Measurements from ENCODE around the gene RYK. TPM values are rescaled to one million over a fixed set of nuclear protein-coding genes. Genes with fewer than 3 reads are reported as not detected.

Gene RYK
- total RNA-seq, 1 experiment from 2014 or later, result 54.2 TPM

DNA sequence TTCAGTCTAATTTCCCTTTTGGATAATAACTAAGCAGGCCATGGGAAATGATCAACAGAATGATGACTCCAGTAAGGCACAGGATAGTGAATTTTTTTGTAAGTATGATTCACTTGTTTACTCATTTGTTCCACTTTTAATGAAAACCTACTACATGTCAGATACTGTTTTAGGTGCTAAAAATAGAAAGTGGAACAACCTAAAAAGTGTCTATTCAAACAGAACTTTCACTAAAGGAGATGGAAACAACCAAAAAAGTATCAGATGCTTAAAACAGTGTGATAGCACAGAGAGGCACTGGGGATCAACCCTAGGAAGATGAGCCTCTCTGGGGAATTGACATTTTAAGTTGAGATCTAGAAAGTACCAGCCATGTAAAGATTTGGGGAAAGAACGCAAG is 11.1 kb downstream of the RYK start:
- Mint-ChIP-seq H3K36me3 (no peaks in the 10 kb centered on the region), H3K4me1 (peaks cover 64% of the 10 kb centered on the region), H3K9me3 (no peaks in the 10 kb centered on the region), H3K27ac (no peak overlapping the region), H3K4me3 (no peak overlapping the region), H3K27me3 (ENCODE audit: low read depth) (no peaks in the 10 kb centered on the region)
- ATAC-seq (no peak), DNase-seq (ENCODE audit: low spot score) (no peak)
- POLR2A ChIA-PET, result no interaction called here
- CTCF ChIA-PET, result interaction anchor here (1.2 to 2.2 kb wide), 3 partner anchors 15 to 28 kb away, joined by 3 to 12 read pairs (median 9); no protein-coding TSS in a partner anchor
- TF ChIP-seq ZNF396 (CRISPR knock-in tag; IDR thresholded peaks at IDR 0.05; ENCODE audit: borderline replicate concordance) (no peak), ZNF416 (CRISPR knock-in tag; IDR thresholded peaks at IDR 0.05) (no peak), FOXJ3 (CRISPR knock-in tag; IDR thresholded peaks at IDR 0.05; ENCODE audit: borderline replicate concordance) (no peak), ZNF671 (CRISPR knock-in tag; IDR thresholded peaks at IDR 0.05) (no peak), ESRRA (CRISPR knock-in tag; IDR thresholded peaks at IDR 0.05; ENCODE audit: borderline replicate concordance) (no peak), NFE2L1 (CRISPR knock-in tag; IDR thresholded peaks at IDR 0.05) (no peak), ZNF317 (CRISPR knock-in tag; IDR thresholded peaks at IDR 0.05; ENCODE audit: borderline replicate concordance, low read depth) (no peak), EMX1 (CRISPR knock-in tag; IDR thresholded peaks at IDR 0.05) (no peak), SP1 (CRISPR knock-in tag; conservative IDR thresholded peaks at IDR 0.05) (no peak), MYBL2 (CRISPR knock-in tag; IDR thresholded peaks at IDR 0.05) (no peak)
- TF ChIP-seq, protein P1, sequence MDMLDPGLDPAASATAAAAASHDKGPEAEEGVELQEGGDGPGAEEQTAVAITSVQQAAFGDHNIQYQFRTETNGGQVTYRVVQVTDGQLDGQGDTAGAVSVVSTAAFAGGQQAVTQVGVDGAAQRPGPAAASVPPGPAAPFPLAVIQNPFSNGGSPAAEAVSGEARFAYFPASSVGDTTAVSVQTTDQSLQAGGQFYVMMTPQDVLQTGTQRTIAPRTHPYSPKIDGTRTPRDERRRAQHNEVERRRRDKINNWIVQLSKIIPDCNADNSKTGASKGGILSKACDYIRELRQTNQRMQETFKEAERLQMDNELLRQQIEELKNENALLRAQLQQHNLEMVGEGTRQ (CRISPR knock-in tag; IDR thresholded peaks at IDR 0.05), result no peak
- TF ChIP-seq, protein P2, sequence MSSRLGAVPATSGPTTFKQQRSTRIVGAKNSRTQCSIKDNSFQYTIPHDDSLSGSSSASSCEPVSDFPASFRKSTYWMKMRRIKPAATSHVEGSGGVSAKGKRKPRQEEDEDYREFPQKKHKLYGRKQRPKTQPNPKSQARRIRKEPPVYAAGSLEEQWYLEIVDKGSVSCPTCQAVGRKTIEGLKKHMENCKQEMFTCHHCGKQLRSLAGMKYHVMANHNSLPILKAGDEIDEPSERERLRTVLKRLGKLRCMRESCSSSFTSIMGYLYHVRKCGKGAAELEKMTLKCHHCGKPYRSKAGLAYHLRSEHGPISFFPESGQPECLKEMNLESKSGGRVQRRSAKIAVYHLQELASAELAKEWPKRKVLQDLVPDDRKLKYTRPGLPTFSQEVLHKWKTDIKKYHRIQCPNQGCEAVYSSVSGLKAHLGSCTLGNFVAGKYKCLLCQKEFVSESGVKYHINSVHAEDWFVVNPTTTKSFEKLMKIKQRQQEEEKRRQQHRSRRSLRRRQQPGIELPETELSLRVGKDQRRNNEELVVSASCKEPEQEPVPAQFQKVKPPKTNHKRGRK (CRISPR knock-in tag; IDR thresholded peaks at IDR 0.05; ENCODE audit: borderline replicate concordance), result no peak
- TF ChIP-seq, protein P3, sequence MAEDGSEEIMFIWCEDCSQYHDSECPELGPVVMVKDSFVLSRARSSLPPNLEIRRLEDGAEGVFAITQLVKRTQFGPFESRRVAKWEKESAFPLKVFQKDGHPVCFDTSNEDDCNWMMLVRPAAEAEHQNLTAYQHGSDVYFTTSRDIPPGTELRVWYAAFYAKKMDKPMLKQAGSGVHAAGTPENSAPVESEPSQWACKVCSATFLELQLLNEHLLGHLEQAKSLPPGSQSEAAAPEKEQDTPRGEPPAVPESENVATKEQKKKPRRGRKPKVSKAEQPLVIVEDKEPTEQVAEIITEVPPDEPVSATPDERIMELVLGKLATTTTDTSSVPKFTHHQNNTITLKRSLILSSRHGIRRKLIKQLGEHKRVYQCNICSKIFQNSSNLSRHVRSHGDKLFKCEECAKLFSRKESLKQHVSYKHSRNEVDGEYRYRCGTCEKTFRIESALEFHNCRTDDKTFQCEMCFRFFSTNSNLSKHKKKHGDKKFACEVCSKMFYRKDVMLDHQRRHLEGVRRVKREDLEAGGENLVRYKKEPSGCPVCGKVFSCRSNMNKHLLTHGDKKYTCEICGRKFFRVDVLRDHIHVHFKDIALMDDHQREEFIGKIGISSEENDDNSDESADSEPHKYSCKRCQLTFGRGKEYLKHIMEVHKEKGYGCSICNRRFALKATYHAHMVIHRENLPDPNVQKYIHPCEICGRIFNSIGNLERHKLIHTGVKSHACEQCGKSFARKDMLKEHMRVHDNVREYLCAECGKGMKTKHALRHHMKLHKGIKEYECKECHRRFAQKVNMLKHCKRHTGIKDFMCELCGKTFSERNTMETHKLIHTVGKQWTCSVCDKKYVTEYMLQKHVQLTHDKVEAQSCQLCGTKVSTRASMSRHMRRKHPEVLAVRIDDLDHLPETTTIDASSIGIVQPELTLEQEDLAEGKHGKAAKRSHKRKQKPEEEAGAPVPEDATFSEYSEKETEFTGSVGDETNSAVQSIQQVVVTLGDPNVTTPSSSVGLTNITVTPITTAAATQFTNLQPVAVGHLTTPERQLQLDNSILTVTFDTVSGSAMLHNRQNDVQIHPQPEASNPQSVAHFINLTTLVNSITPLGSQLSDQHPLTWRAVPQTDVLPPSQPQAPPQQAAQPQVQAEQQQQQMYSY (CRISPR knock-in tag; IDR thresholded peaks at IDR 0.05), result no peak

DNA sequence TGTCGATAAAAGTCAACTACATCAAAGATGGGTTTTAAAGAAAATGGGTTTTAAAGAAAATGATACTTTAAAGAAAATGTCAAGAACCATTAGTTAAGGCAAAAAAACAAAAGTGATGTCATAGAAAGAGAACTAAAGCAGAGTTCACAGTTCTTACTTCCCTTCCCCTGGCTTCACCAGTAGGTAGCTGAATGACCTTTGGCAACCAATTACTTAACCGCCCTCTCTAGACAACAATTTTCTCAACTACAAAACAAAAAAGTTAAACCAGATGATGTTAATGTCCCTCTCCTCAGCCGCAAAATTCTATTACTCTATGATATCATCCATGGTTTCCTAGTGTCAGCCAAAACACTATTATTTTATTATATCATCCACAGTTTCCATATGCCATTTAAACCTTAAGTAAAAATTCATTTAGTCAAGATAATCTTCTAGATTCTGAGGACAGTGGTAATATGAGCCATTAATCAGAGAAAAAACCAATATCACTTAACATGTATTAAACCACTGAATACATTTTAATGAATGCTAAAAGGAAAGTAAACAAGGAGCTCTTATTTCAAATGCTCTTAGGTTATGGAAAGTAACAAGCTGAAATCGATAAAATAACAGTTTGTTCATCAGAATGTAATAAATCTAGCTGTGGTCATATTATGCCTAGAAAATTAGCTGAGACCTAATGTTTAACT is 13.1 kb downstream of the RYK start:
- H3K27me3 Mint-ChIP-seq (ENCODE audit: low read depth), result no peaks in the 10 kb centered on the region
- DNase-seq (ENCODE audit: low spot score), result no peak
- no peak for ATAC-seq
- TF ChIP-seq, protein P4, sequence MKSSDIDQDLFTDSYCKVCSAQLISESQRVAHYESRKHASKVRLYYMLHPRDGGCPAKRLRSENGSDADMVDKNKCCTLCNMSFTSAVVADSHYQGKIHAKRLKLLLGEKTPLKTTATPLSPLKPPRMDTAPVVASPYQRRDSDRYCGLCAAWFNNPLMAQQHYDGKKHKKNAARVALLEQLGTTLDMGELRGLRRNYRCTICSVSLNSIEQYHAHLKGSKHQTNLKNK (CRISPR knock-in tag; IDR thresholded peaks at IDR 0.05), result no peak
- no peak for TF ChIP-seq EMX1 (CRISPR knock-in tag; IDR thresholded peaks at IDR 0.05)
- no peak for TF ChIP-seq SP1 (CRISPR knock-in tag; conservative IDR thresholded peaks at IDR 0.05)
- TF ChIP-seq, protein P5, sequence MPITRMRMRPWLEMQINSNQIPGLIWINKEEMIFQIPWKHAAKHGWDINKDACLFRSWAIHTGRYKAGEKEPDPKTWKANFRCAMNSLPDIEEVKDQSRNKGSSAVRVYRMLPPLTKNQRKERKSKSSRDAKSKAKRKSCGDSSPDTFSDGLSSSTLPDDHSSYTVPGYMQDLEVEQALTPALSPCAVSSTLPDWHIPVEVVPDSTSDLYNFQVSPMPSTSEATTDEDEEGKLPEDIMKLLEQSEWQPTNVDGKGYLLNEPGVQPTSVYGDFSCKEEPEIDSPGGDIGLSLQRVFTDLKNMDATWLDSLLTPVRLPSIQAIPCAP (CRISPR knock-in tag; IDR thresholded peaks at IDR 0.05), result no peak
- no peak for TF ChIP-seq ZNF396 (CRISPR knock-in tag; IDR thresholded peaks at IDR 0.05; ENCODE audit: borderline replicate concordance)
- TF ChIP-seq, protein P6, sequence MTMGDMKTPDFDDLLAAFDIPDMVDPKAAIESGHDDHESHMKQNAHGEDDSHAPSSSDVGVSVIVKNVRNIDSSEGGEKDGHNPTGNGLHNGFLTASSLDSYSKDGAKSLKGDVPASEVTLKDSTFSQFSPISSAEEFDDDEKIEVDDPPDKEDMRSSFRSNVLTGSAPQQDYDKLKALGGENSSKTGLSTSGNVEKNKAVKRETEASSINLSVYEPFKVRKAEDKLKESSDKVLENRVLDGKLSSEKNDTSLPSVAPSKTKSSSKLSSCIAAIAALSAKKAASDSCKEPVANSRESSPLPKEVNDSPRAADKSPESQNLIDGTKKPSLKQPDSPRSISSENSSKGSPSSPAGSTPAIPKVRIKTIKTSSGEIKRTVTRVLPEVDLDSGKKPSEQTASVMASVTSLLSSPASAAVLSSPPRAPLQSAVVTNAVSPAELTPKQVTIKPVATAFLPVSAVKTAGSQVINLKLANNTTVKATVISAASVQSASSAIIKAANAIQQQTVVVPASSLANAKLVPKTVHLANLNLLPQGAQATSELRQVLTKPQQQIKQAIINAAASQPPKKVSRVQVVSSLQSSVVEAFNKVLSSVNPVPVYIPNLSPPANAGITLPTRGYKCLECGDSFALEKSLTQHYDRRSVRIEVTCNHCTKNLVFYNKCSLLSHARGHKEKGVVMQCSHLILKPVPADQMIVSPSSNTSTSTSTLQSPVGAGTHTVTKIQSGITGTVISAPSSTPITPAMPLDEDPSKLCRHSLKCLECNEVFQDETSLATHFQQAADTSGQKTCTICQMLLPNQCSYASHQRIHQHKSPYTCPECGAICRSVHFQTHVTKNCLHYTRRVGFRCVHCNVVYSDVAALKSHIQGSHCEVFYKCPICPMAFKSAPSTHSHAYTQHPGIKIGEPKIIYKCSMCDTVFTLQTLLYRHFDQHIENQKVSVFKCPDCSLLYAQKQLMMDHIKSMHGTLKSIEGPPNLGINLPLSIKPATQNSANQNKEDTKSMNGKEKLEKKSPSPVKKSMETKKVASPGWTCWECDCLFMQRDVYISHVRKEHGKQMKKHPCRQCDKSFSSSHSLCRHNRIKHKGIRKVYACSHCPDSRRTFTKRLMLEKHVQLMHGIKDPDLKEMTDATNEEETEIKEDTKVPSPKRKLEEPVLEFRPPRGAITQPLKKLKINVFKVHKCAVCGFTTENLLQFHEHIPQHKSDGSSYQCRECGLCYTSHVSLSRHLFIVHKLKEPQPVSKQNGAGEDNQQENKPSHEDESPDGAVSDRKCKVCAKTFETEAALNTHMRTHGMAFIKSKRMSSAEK (CRISPR knock-in tag; IDR thresholded peaks at IDR 0.05; ENCODE audit: borderline replicate concordance), result no peak
- TF ChIP-seq, protein P3 (CRISPR knock-in tag; IDR thresholded peaks at IDR 0.05), result no peak
- TF ChIP-seq TP53 (CRISPR knock-in tag; IDR thresholded peaks at IDR 0.05), result no peak

More for the DNA sequence above, 13.1 kb downstream of the RYK start:
- Mint-ChIP-seq H3K36me3 (no peaks in the 10 kb centered on the region), H3K9me3 (no peaks in the 10 kb centered on the region), H3K4me3 (no peak overlapping the region), H3K27ac (no peak overlapping the region), H3K4me1 (peaks cover 46% of the 10 kb centered on the region)
- ChIA-PET CTCF (interaction anchor here (1.1 to 2.2 kb wide), 4 partner anchors 13 to 71 kb away, joined by 3 to 12 read pairs (median 6); no protein-coding TSS in a partner anchor), POLR2A (no interaction called here)
